Measurements from ENCODE around the gene NEK7.
A peak's percentile ranks its signal among the peaks of the same experiment; 100 is the strongest.

The NEK7 gene

DNA sequence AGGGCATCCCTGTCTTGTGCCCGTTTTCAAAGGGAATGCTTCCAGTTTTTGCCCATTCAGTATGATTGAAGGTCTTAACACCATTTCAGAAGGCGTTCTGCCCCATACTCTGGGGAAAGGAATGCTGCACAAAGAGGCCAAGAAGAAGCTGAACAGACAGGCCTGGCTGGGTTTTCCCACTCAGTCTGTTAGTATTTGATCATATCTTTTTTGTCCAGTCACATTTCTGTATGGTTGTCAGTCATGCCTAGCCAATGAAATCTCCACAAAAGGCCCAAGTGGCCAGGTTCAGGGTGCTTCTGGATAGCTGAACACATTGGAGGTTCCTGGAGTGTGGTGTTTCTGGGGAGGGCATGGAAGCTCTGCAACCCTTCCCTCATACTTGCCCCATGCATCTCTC is 72.1 kb downstream of the NEK7 start:
- no peak for TF ChIP-seq ZNF274 (IDR thresholded peaks at IDR 0.05; ENCODE audit: low read depth, low read length)
- H3K4me3 ChIP-seq (ENCODE audit: low read length): no peak overlapping the region

DNA sequence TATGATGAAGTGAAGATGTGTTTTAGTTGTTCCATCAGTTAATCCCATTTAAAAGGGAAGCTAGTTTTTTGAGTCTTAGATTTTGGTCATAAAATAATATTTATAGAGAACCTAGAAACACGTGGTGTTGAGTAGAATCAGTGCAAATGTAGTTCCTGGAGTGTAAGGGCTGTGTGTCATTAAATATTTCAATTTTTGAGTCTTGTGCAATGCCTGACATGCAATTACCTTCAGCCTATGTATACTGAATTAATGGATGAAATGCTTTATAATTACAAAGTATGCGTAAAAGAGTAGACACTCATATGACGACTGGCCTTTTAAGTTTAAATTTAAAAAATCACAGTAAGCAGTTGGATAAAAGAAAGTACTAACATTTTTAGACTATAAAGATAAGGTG is 75.0 kb downstream of the NEK7 start:
- H3K4me3 ChIP-seq (ENCODE audit: low read length): no peak overlapping the region
- TF ChIP-seq ZNF274 (IDR thresholded peaks at IDR 0.05; ENCODE audit: low read depth, low read length): no peak

DNA sequence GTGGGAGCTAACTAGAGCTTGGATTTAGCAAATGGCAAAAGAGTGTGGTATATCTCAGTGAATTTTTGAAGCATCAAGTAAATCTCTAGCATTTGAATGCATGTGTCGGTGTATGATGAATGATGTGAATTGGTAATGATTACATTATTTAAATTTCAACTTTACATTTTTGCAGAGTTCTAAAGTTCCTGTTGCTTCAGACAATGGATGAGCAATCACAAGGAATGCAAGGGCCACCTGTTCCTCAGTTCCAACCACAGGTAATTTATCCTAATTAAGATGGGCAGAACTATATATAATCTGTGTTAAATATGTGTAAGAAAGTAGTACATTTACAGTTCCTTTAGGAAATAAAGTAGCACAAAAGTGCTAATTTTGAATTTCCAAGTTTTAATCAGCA is 75.6 kb downstream of the NEK7 start:
- no peak for TF ChIP-seq ZNF274 (IDR thresholded peaks at IDR 0.05; ENCODE audit: low read depth, low read length)
- H3K4me3 ChIP-seq (ENCODE audit: low read length): no peak overlapping the region

DNA sequence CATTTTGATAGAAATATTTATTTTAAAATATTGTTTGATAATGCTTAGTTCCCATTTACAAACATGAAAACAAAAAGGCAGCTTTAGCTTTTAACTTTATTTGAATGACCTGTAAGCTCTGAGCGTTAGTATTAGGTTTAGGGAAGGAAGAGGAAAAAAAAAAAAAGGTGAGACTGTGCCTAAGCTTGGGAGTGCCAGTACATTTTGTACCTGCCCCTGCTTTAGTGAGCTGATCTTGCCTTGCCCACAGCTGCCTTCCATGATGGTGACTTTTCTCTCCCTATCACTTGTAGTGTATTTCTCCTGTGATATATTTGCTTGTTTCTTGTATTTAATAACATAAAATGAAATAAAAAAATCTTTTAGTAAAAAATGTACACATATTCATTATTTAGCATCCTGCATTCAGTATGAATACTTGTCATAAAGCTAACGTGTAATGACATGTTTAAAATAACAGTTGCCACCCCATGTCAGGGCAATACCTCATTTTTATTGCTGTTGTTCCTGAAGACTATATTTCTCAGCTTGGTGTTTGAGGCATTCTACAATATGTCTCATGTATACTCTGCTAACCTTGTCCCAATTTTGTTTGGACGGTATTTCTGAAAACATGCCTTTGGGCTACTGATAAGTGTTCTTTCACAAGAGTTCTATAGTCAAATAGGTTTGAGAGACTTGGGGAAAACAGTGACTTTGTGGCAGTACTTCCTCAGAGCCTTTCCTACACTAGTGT is 76.3 kb downstream of the NEK7 start:
- TF ChIP-seq ZNF274 (IDR thresholded peaks at IDR 0.05; ENCODE audit: low read depth, low read length): no peak
- H3K4me3 ChIP-seq (ENCODE audit: low read length): no peak overlapping the region

DNA sequence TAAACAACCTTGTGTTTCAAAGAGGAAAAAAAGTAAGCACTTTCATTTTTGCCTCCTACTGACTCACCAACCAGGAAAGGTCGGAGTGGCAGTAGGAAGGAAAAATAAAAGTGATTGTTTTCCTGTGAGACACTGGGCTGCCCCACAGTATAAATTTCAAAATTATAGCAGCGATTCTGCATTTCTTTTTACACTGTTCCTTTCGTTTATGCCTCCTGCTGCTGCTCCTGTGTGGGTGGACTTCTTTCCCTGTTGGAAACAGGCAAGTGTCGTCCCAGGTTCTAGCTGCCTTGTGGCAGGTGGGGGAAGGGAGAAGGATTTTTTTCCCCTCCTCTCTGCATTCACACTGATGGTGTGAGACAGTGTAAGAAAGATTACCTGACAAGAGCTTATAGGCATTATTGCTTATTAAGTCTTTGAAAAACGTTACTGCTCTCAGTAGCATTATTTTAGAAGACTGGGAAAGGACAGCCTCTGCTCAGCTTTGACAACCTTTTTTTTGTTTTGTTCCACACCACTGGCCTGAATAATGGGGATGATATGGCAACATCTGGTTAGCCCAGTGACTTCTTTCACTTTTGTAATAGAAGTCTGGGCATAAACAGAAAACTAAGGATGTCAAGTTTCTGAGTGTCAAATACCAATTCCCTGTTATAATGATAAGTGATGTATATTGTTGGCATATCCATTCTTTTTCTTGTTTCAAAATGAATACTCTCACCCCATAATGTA is 77.9 kb downstream of the NEK7 start:
- TF ChIP-seq ZNF274 (IDR thresholded peaks at IDR 0.05; ENCODE audit: low read depth, low read length): no peak
- peak overlapping the region; percentile 71; the same call in 1 of the 2 replicates for H3K4me3 ChIP-seq (ENCODE audit: low read length)

DNA sequence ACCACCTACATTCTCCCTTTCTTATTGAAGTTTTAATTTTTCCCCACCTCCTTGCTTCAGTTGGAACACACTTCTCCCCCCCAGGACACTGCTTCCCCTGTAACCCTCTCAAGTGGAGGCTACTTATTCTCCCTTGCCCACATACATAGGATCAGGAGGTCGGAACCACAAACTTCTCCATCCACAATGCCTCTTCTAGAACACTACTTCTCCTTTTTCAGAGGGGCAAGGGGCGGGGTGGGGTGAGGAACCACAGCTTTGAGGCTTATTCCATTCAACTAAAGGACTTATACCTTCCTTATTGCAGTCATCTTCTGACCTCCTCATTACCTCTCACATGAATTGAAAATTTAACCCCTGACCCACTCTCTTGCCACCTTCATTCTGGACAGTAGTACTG is 81.3 kb downstream of the NEK7 start:
- no peak for TF ChIP-seq ZNF274 (IDR thresholded peaks at IDR 0.05; ENCODE audit: low read depth, low read length)

DNA sequence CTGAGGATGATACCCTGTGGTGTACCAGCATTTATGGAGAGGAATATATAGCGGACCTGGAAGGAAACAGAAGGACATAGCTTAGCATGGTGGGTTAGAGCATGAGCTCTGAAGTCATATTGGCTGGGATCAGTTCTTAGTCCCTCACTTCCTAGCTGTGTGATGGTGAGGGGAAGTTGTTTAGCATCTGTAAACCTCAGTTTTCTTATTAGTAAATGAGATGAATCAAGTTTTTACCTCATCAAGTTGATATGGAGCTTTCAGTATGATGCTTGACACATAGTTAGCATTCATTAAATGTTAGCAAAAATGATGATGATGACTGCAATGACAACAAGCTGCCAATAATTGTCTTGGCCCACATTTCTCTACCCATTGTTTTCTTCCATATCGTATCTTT is 84.8 kb downstream of the NEK7 start:
- TF ChIP-seq ZNF274 (IDR thresholded peaks at IDR 0.05; ENCODE audit: low read depth, low read length): no peak
- no peak overlapping the region for H3K4me3 ChIP-seq (ENCODE audit: low read length)

More for the DNA sequence above, 81.3 kb downstream of the NEK7 start:
- H3K4me3 ChIP-seq (ENCODE audit: low read length): no peak overlapping the region

DNA sequence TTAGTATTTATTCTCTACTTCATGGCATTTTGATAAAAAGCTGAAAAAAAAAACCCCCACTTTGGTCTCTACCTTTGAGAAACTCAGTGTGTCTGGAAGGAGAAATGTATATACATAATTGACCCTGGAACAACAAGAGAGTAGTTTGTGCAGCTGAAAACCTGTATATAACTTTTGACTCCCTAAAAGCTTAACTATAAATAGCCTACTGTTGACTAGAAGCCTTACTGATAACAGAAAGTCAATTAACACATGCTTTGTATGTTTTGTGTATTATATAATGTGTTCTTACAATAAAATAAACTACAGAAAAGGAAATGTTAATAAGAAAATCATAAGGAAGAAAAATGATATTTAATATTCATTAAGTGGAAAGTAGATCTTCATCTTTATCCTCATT is 88.0 kb downstream of the NEK7 start:
- no peak overlapping the region for H3K4me3 ChIP-seq (ENCODE audit: low read length)
- no peak for TF ChIP-seq ZNF274 (IDR thresholded peaks at IDR 0.05; ENCODE audit: low read depth, low read length)

DNA sequence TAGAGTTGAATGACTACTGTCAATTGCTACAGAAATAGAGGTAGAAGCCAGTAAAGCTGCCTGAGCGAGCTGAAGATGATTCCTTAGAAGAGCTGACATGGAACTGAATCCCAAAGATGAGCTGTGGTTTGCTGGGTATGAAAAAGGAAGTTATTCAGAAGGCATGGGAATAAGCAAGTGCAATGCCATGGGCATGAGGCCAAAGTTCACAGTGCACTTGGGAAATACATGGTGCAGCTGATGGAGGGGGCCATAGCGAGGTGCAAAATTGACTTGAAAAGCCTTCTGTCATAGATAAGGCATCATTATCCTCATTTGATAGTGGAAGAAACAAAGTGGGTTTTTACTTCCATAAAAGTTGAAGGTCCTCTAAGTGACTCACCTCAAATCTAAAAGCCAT is 88.6 kb downstream of the NEK7 start:
- no peak overlapping the region for H3K4me3 ChIP-seq (ENCODE audit: low read length)
- no peak for TF ChIP-seq ZNF274 (IDR thresholded peaks at IDR 0.05; ENCODE audit: low read depth, low read length)

DNA sequence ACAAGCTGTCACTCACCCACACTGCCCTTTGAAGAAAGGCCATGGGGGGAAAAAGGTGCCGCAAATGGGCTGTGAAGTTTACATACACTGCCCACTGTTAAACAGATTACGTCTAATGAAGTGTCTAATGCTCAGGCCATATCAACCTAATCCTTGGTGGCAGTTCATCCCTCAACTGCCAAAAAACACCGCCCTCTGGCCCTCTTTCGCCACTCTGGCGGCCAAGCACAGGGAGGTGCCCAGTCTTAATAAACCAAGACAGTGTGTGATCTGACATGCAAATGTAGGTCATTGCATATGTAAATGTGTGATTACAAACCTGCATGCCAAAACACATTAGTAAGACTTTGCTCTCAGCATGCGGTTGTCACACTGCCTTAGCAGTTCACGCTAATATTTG is 89.5 kb downstream of the NEK7 start:
- no peak for TF ChIP-seq ZNF274 (IDR thresholded peaks at IDR 0.05; ENCODE audit: low read depth, low read length)

DNA sequence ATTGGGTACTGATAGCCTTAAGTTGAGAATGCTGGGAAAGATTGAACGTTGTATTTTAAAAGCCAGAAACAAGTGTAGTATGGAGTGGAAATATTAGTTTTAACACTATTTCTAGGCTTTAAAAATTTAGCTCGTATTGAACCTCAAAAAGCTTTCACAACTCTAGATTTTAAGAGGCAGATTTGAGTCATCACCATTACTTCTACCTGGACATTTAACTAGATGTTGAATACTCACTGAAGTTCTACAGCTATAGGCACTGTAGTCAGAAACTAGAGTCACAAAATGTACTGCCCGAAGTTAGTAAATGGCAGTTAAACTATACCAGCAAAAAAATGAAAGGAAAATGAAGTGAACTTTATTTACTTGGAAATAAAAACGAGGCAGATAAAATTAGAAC is 96.5 kb downstream of the NEK7 start:
- TF ChIP-seq ZNF274 (IDR thresholded peaks at IDR 0.05; ENCODE audit: low read depth, low read length): no peak
- no peak overlapping the region for H3K4me3 ChIP-seq (ENCODE audit: low read length)

More for the DNA sequence above, 89.5 kb downstream of the NEK7 start:
- no peak overlapping the region for H3K4me3 ChIP-seq (ENCODE audit: low read length)

DNA sequence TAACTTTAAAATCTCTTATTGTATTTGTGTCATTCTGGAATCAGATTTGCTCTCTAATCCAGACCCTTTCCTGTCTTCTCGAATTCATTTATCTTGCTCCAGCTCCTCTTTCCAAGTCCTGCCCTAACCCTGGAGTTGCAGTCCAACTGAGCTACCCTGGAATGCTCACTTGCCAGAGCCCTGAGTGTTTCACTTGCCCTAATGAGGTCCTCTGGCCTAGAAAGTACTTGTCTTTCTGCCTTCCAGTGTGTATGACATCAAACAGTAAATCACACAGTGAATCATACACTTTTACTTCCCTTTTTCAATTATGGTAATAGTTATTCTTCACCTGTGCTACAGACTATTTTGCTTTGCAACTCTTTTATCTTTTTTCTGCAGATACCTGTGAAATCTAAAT is 96.9 kb downstream of the NEK7 start:
- TF ChIP-seq ZNF274 (IDR thresholded peaks at IDR 0.05; ENCODE audit: low read depth, low read length): no peak
- H3K4me3 ChIP-seq (ENCODE audit: low read length): no peak overlapping the region; the same call in 1 of the 2 replicates

DNA sequence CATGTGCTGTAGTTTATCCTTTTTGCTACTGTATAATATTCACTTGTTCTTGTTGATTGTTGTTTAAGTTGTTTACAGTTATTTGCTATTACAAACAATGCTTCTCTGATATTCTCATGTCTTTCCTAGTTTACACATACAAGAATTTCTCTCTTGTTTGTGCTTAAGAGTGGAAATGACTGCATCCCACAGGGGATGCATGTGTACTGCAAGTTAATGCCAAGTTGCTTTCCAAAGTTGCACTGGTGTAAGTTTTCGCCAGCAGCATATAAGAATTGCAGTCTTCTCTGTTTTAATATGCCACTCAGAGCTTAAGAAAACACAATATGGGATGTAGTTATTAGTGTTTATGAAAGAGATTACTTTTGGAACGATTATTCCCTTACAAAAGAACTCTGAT is 97.7 kb downstream of the NEK7 start:
- TF ChIP-seq ZNF274 (IDR thresholded peaks at IDR 0.05; ENCODE audit: low read depth, low read length): no peak

DNA sequence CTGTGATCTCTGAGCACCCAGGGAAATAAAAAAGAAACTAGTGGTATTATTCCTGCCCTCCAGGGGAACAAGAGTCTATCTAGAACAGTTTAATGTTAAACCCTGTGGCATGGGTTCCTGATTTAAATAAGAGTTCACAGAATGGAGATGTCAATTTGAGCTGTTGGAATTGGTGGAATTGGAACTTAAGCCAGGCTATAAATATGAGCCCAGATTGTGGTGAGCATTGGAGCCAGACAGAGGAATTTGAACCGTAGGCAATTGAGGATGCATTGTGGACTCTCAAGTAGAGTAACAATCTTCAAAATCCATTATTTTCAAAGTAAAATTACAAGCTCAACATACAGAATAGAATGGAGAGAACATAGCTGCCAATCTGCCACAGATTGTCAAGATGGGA is 98.2 kb downstream of the NEK7 start:
- no peak overlapping the region for H3K4me3 ChIP-seq (ENCODE audit: low read length)
- no peak for TF ChIP-seq ZNF274 (IDR thresholded peaks at IDR 0.05; ENCODE audit: low read depth, low read length)

More for the DNA sequence above, 97.7 kb downstream of the NEK7 start:
- no peak overlapping the region for H3K4me3 ChIP-seq (ENCODE audit: low read length)

DNA sequence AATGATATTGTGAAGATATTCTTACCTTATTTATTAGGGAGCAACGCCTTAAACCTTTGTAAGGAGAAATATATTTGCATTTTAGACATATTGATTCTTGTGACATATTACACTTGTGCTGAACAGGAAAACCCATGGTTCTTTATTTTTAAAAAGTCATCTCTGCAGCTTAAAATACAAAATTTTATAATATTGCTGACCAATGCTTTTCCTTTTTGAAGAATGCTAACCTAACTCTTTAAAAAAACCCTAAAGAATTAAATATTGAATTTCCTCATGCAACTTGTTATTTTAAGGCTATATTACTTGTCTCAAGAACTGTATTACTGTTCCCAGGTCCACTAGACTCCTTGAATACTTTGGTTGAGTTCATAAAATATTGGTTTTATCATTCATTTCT is 99.0 kb downstream of the NEK7 start:
- TF ChIP-seq ZNF274 (IDR thresholded peaks at IDR 0.05; ENCODE audit: low read depth, low read length): no peak
- H3K4me3 ChIP-seq (ENCODE audit: low read length): no peak overlapping the region
